Large intestine (tissue), 3 donors: Measurements from ENCODE around the gene TCN2. TPM values are rescaled to one million over a fixed set of nuclear protein-coding genes. Genes with fewer than 3 reads are reported as not detected.
"Not testable (repeated sequence)": the region's sequence is repeated elsewhere in the genome, so short reads cannot be mapped to it uniquely, and the experiment has no call there.

ENCODE experiments used
- DNase-seq, 2 donors: peaks; one replicate each; pipeline versions ENCODE4 v3.0.0 to v3.0.0-alpha.2; 2013
- H3K27ac ChIP-seq: one replicate; pipeline ENCODE4 v1.5.1; 2013; ENCODE audit warnings: low read length
- H3K27me3 ChIP-seq: 2 replicates; pipeline ENCODE4 v1.6.1; 2013; ENCODE audit warnings: low read length; ENCODE audit not compliant: control insufficient read depth, insufficient read depth
- H3K36me3 ChIP-seq: 2 replicates; pipeline ENCODE4 v1.6.1; 2013; ENCODE audit warnings: low read length; ENCODE audit not compliant: control insufficient read depth, insufficient read depth
- H3K4me1 ChIP-seq: one replicate; pipeline ENCODE4 v1.6.1; 2013; ENCODE audit warnings: low read length; ENCODE audit not compliant: control insufficient read depth, insufficient read depth
- H3K4me3 ChIP-seq: one replicate; pipeline ENCODE4 v1.5.1; 2013; ENCODE audit warnings: low read length
- H3K9me3 ChIP-seq: one replicate; pipeline ENCODE4 v1.6.1; 2013; ENCODE audit warnings: mild to moderate bottlenecking, low read depth, low read length, moderate library complexity; ENCODE audit not compliant: control insufficient read depth
- WGBS: methylation state at CpG from one replicate; pipeline ENCODE4 v1.1.5; 2013; ENCODE audit warnings: low lambda C conversion rate; ENCODE audit not compliant: insufficient coverage; 5-methylcytosine and 5-hydroxymethylcytosine counted together
- polyA plus RNA-seq: library from polyadenylated mRNA; unstranded; fragments of 120-200 nt; gene quantifications from one replicate; pipeline ENCODE4 v1.2.1, GENCODE V29; 2013

TCN2 gene
- polyA plus RNA-seq, 1 donor = 44.6 TPM

DNA sequence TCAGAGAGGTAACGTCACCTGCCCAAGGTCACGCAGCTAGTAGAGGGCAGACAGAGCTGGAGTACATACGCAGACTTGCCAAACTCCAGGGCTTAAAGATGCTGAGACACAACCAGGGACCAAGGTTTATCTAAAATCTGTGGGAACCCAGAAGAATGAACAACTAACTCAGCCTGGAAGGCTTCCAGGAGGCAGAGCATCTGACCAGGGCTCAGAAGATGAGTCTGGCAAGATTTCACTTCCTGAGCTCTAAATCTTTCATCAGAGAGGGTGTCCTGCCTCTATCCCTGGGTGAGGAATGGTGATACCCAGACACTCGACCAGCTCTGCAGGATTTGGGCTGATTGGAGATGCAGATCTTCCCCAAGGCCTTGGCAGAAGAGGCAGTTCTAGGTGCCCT is 41.6 kb upstream of the TCN2 start:
- Histone ChIP-seq H3K4me3 (no peak overlapping the region), H3K4me1 (peaks cover 37% of the 10 kb centered on the region), H3K27me3 (no peaks in the 10 kb centered on the region), H3K9me3 (no peaks in the 10 kb centered on the region), H3K36me3 (no peaks in the 10 kb centered on the region), H3K27ac (peak overlapping the region; percentile 80)
- no CpG with 5 or more reads among the region's 4 CpGs for WGBS
- DNase-seq = no peak

DNA sequence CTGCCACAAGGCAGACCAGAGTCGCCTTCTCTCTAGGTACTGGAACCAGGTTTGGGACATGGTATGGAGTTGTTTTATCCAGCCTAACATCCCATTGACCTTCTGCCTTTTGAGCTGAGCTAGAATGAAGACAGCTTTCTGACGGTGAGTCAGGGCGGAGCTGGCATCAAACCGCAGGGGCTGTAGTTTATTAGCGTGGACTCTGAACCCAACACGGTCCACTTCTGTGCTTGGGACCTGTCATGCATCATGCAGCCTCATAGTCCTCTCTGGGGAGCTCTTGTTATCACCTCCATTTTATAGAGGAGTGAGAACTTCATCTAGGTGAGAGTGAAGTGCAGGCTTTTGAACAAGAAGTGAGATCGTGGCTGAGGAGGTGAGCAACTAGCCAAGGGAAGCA is 40.8 kb upstream of the TCN2 start:
- Histone ChIP-seq H3K4me1 (peaks cover 34% of the 10 kb centered on the region), H3K27me3 (no peaks in the 10 kb centered on the region), H3K4me3 (no peak overlapping the region), H3K36me3 (no peaks in the 10 kb centered on the region), H3K27ac (peak overlapping the region; percentile 80), H3K9me3 (no peaks in the 10 kb centered on the region)
- no CpG with 5 or more reads among the region's 7 CpGs for WGBS
- DNase-seq = peak; percentile 92 to 96

DNA sequence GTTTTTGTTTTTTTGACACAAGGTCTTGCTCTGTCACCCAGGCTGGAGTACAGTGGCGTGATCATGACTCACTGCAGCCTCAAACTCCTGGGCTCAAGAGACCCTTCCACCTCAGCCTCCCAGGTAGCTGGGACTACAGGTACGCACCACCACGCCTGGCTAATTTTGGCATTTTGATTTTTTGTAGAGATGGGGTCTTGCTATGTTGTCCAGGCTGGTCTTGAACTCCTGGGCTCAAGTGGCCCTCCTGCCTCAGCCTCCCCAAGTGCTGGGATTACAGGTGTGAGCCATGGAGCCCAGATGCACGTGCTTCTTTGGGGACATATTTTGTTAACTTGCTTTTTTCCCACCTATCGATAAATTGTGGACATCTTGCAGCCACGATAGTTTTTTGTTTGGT is 39.7 kb upstream of the TCN2 start:
- H3K4me3 ChIP-seq, H3K27ac ChIP-seq, H3K9me3 ChIP-seq, H3K36me3 ChIP-seq, DNase-seq, H3K27me3 ChIP-seq: not testable (repeated sequence)
- no CpG with 5 or more reads among the region's 6 CpGs for WGBS
- peaks cover 35% of the 10 kb centered on the region for H3K4me1 ChIP-seq

DNA sequence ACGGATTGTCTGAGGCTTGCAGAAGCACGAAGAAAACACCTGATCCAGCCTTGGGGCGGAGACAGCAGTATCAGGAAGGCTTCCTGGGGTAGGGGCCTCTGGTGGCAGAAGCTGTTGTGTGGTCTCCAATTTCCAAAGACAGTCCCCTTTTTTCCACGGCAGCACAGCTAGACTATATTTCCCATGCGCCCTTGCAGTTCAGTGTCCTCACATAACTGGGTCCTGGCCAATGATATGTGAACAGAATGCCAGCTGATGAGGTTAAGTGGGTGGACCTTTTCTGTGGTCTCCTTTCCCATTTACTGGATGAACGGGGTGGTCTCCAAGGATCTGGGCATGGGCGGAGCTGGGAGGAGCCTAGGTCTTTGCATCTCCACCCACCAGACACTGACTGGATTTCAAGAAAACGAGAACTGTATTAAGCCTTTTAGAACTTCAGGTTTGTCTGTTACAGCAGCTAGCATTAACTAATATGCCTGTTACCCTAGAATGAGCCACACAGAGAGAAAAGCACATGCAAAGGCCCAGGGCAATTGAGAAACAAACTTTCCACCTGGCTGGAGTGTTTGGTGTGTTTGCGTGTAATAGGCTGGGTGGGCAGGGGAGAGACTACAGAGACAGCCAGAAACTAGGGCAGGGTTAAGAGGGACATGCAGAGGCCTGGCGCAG is 38.7 kb upstream of the TCN2 start:
- no CpG with 5 or more reads among the region's 10 CpGs for WGBS
- no peak for DNase-seq
- H3K4me1 ChIP-seq = peaks cover 44% of the 10 kb centered on the region
- no peak overlapping the region for H3K4me3 ChIP-seq
- no peak overlapping the region for H3K27ac ChIP-seq
- H3K27me3 ChIP-seq = no peaks in the 10 kb centered on the region
- no peaks in the 10 kb centered on the region for H3K9me3 ChIP-seq
- H3K36me3 ChIP-seq = no peaks in the 10 kb centered on the region

DNA sequence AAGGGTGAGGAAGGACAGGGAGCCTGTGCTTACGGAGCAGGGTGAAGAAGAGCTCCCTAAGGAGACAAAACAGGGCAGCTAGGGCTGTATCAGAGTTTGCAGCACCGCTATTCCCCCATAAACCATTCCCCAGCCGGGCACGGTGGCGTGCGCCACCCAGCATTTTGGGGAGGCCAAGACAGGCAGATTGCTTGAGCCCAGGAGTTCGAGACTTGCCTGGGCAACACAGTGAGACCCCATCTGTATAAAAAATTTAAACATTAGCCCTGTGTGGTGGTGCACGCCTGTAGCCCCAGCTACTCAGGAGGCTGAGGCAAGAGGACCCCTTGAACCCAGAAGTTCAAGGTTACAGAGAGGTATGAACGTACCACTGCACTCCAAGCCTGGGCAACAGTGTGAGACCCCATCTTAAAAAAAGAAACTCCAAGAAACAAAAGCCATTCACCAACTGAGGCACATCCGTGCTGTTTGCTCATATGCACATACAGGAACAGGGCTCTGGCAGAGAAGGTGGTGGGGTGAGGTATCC is 37.2 kb upstream of the TCN2 start:
- DNase-seq = no peak

DNA sequence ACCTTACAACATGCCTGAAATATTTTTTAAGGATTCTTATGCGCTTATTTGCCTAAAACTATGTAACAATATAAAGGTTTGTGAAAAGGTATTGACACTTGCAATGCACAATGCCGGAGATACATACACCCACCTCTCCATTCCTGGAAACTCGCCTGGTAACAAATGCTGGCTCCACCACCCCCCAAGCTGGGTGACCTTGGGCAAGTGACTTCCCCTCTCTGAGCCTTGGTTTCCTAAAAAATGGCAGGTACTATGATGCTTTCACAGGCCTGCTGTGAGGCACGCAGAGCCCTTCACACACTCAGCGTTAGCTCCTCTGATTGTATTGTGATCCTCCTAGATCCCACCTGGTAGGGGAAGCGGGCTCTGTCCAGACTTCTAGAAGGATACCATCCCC is 34.8 kb upstream of the TCN2 start:
- no peaks in the 10 kb centered on the region for H3K27me3 ChIP-seq
- H3K36me3 ChIP-seq = peaks cover 20% of the 10 kb centered on the region
- H3K4me1 ChIP-seq = peaks cover 27% of the 10 kb centered on the region
- no peak for DNase-seq
- H3K9me3 ChIP-seq = no peaks in the 10 kb centered on the region
- WGBS = no CpG with 5 or more reads among the region's 6 CpGs
- peak overlapping the region; percentile 61 for H3K4me3 ChIP-seq
- H3K27ac ChIP-seq = peak overlapping the region; percentile 96

More for the DNA sequence above, 37.2 kb upstream of the TCN2 start:
- peaks cover 48% of the 10 kb centered on the region for H3K4me1 ChIP-seq
- no peaks in the 10 kb centered on the region for H3K9me3 ChIP-seq
- H3K4me3 ChIP-seq = no peak overlapping the region
- no peak overlapping the region for H3K27ac ChIP-seq
- H3K27me3 ChIP-seq = no peaks in the 10 kb centered on the region
- no peaks in the 10 kb centered on the region for H3K36me3 ChIP-seq
- WGBS = 100% methylated on average over 1 of the region's 10 CpGs

DNA sequence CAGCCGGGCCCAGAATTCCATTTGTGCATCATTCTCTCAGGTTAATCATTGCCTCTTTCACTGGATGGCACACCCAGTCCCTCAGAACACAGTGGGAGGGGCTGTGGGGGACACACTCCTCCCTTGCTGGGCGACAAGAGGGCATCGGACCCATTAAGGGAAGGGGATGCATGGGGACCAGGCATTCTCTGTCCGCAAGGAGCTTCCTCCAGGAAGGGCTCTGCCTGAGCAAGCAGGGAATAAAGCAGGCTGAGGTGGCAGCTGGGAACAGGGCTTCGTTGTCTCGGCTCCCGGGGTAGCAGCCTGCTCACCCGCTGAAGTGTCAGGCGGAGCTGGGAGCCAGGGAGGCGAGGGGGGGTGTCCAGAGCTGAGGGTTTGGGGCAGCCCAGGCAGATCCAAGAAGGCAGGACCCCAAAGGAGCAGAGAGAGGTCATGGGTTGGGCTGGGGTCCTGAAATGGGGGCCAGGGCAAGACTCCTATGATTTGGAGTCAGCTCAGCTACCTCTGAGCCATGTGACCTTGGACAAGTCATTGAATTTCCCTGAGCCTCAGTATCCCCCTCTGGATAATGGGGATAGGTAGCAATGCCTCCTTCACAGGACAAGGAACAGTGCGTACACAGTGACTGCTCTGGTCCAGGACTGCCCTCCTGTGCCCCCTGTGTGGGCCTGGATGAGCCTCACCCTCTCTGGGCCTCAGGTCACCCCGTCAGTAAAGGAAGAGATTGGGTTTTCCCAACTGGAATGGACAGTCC is 34.0 kb upstream of the TCN2 start:
- Histone ChIP-seq H3K27me3 (no peaks in the 10 kb centered on the region), H3K4me1 (peaks cover 27% of the 10 kb centered on the region), H3K9me3 (no peaks in the 10 kb centered on the region), H3K36me3 (peaks cover 28% of the 10 kb centered on the region), H3K27ac (peak overlapping the region; percentile 96), H3K4me3 (peak overlapping the region; percentile 61)
- peak; percentile 62 to 80 for DNase-seq
- no CpG with 5 or more reads among the region's 12 CpGs for WGBS

DNA sequence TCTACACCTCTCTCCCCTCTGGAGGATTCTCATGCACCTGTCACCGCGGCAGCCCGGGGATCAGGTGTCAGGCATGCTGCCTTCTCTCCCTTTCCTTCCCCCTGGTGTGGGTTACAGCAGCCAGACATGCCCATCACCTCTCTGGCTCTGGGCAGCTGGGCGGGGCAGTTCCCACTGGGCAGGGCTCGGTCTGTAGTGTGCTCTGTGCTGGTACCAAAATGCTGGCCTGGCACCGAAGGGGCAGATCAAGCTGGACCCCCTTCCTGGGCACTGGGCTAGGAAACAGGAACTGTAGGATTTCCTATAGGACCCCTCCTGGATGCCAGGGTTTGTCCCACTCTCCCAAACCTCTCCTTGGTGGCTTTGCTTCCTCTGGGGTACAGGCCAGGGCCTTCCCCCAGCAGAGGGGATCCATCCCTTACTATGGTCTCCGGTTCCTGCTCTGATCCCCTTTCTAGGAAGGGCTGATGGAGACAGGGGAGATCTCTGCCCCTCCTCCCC is 33.3 kb upstream of the TCN2 start:
- Histone ChIP-seq H3K27me3 (no peaks in the 10 kb centered on the region), H3K36me3 (peaks cover 34% of the 10 kb centered on the region), H3K4me1 (peaks cover 27% of the 10 kb centered on the region), H3K9me3 (no peaks in the 10 kb centered on the region), H3K27ac (peak overlapping the region; percentile 96), H3K4me3 (peak overlapping the region; percentile 61)
- peak; percentile 19 to 55 for DNase-seq
- no CpG with 5 or more reads among the region's 7 CpGs for WGBS

DNA sequence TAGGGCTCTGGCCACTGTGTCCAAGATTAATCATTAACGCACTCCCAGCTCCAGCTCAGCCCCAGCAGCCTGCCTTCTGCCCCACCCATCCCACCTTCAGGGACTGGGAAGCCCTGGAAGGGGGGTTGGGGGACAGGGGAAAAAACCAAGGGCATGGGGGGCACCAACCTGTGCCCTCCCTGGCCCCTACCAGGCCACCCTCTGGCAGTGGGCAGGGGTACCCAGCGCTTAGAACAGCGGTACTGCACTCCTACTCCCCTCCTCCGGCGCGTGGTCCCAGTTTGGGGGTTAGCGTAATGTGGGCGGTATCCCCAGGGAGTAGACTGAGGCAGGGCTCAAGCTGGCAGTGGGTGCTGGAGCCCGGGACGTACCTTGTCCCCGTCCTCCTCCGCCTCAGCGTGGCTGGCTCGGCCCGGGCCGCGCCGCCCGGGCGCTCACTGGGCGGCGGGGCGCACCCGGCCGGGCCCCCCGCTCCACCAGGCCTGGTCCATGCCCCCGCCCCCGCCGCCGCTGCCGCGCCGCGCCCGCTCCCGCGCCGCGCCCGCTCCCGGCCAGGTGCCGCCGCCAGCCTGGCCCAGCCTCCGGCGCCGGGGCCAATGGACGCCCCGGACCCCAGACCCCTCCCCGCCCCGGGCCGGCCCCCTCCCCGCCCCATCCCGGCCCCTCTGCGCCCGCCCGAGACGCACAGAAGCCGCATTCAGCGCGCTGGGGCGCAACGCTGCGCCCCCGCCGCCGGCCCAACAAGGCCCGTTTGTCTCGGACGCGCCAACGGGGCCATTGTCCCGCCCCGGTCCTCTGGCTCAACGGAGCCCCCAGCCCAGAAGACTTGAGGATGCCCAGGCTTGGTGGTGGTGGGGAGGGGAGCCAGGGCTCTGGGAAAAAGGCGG is 32.6 kb upstream of the TCN2 start, which contains the start of gene GAL3ST1:
Gene GAL3ST1, minus strand, starts transcription at position 571 of the 887 bp plus-strand sequence. CDS start 17,273 bp downstream, outside the sequence.
- H3K9me3 ChIP-seq = no peaks in the 10 kb centered on the region
- no CpG with 5 or more reads among the region's 75 CpGs for WGBS
- peaks cover 27% of the 10 kb centered on the region for H3K4me1 ChIP-seq
- peak; percentile 70 to 87 for DNase-seq
- H3K27ac ChIP-seq = peak within 1 kb of the TSS; percentile 96
- no peaks in the 10 kb centered on the region for H3K27me3 ChIP-seq
- peaks cover 41% of the 10 kb centered on the region for H3K36me3 ChIP-seq
- H3K4me3 ChIP-seq = peak within 1 kb of the TSS; percentile 61
